Astrocyte of the cerebellum (primary cell): ENCODE data around the gene ZNF626.

Experiments
- DNase-seq: peaks from one replicate; pipeline ENCODE4 v3.0.0-alpha.2; 2011; ENCODE audit warnings: low read depth
- H3K4me3 ChIP-seq: 2 replicates; pipeline ENCODE4 v1.5.1; 2011; ENCODE audit warnings: mild to moderate bottlenecking, low read depth, low read length, moderate library complexity
- CTCF ChIP-seq: IDR thresholded peaks from 2 replicates; pipeline ENCODE4 v1.5.1; 2012; ENCODE audit warnings: low read length, low read depth, moderate library complexity, mild to moderate bottlenecking; ENCODE audit errors: missing control alignments
- in situ Hi-C: cut with HindIII; loops from 2 replicates; pipeline ENCODE4 v1.10.0; 2017; ENCODE audit warnings: low sequenced_read_pairs

ZNF626 gene

GRCh38 chr19:20611866-20612265 lies 49.5 kb downstream of the ZNF626 start:
- H3K4me3 ChIP-seq: no peak overlapping the region
- TF ChIP-seq CTCF: no peak
- no peak for DNase-seq
- in situ Hi-C loops: no loop called here

- TF ChIP-seq CTCF: no peak
- in situ Hi-C loops: no loop called here
- H3K4me3 ChIP-seq: no peak overlapping the region
- DNase-seq: no peak
Observed at GRCh38 chr19:20607943-20608342, 53.4 kb downstream of the ZNF626 start.
